NB4 (cell line): ENCODE data around the gene LMO4.

Experiments
- CTCF ChIP-seq: IDR thresholded peaks from one replicate; pipeline ENCODE4 v1.5.1; 2012; ENCODE audit warnings: low read depth, low read length
- MAX ChIP-seq: IDR thresholded peaks from 2 replicates; pipeline ENCODE4 v1.6.1; 2011; ENCODE audit warnings: low read depth, low read length
- MYC ChIP-seq: IDR thresholded peaks from 2 replicates; pipeline ENCODE4 v1.6.1; 2011; ENCODE audit warnings: low read depth, low read length
- POLR2A ChIP-seq: IDR thresholded peaks from 2 replicates; pipeline ENCODE4 v1.6.1; 2011; ENCODE audit warnings: mild to moderate bottlenecking; ENCODE audit not compliant: insufficient read length; ENCODE audit errors: extremely low read depth

DNA sequence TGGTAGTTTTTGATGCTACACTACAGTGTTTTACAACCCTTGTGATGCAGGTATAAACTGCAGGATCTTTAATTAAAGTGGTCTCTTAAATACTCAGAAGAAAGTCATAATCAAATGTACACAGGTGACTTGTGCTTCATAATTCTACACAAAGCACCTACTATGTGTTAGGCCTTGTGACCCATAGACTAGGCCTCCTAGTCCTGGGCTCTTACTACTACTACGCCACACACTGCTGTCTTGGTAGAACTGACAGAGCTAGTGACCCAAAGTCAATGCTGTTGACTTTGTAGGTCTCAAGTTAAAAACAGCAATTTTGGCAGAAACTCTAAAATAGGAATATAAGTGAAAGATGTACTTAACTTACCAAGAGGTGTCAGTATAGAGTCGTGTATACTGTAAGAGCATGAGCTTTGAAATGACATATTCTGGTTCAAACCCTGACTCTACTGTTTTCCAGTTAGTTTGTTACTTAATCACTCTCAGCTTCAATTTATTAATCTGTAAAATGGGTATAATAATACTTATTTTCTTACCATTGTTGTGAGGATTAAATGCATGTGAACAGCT, 48.6 kb upstream of the LMO4 start:
- TF ChIP-seq POLR2A (no peak), CTCF (no peak), MYC (no peak), MAX (no peak)
